ENCODE results near the gene KIT.
"Not testable (repeated sequence)": the region's sequence is repeated elsewhere in the genome, so short reads cannot be mapped to it uniquely, and the experiment has no call there.

Gene KIT

DNA sequence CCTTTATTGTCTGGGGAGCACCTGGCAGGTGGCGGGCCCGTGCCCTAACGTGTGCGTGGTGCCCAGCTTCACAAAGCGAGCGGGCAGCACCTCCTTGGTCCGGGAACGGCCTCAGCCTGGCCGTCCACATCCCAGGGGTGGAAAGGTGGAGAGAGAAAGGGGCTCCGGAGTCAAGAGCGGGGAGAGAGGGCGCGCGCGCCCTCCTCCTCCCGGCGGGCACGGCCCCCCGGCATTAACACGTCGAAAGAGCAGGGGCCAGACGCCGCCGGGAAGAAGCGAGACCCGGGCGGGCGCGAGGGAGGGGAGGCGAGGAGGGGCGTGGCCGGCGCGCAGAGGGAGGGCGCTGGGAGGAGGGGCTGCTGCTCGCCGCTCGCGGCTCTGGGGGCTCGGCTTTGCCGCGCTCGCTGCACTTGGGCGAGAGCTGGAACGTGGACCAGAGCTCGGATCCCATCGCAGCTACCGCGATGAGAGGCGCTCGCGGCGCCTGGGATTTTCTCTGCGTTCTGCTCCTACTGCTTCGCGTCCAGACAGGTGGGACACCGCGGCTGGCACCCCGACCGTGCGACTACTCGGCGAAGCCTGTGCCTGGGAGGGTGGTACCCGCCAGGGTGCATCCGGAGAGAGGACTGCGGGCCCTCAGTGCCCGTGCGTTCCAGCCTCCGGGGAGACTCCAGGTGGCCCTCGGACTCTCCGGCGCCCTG is at the start of gene KIT:
TSS of gene KIT (plus strand) at position 407 of the 701 bp plus-strand sequence. CDS start at position 465, 58 bp downstream.
- no peak for DNase-seq (ENCODE audit: low read depth)

GRCh38 chr4:54609310-54609709 is 48.4 kb upstream of the KIT start:
- DNase-seq (ENCODE audit: low read depth): no peak

GRCh38 chr4:54614149-54614548 is 43.6 kb upstream of the KIT start:
- no peak for DNase-seq (ENCODE audit: low read depth)

GRCh38 chr4:54620773-54621172 is 37.0 kb upstream of the KIT start:
- no peak for DNase-seq (ENCODE audit: low read depth)

DNA sequence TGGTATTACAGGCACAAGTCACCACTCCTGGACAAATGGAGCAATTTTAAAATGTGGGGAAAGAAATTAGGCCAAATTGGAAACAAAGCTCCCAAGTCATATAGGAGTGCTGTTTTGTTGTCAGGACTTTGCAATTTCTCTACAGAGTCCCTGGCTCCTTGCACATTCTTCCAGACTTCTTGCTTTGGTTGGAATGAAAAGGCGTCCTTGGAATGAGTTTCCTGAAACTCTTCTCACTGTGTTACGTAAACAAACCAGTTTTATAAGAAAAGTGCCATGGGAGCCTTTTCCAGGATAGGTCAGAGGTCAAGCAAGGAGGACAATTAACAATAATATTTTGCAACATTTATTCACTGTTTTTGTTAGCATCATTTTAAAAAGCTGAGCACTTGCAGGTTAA is 32.4 kb upstream of the KIT start:
- no peak for DNase-seq (ENCODE audit: low read depth)

GRCh38 chr4:54626113-54626512 is 31.6 kb upstream of the KIT start:
- DNase-seq (ENCODE audit: low read depth): no peak

DNA sequence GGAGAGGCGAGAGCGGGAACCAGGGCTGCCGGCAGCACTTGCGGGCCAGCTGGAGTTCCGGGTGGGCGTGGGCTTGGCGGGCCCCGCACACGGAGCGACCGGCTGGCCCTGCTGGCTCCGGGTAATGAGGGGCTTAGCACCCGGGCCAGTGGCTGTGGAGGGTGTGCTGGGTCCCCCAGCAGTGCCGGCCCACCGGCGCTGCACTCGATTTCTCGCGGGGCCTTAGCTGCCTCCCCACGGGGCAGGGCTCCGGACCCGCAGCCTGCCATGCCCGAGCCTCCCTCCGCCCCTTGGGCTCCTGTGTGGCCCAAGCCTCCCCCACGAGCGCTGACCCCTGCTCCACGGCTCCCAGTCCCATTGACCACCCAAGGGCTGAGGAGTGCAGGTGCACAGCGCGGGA is 25.2 kb upstream of the KIT start:
- no peak for DNase-seq (ENCODE audit: low read depth)

GRCh38 chr4:54633102-54633740 is 24.5 kb upstream of the KIT start:
- not testable (repeated sequence) for DNase-seq (ENCODE audit: low read depth)

DNA sequence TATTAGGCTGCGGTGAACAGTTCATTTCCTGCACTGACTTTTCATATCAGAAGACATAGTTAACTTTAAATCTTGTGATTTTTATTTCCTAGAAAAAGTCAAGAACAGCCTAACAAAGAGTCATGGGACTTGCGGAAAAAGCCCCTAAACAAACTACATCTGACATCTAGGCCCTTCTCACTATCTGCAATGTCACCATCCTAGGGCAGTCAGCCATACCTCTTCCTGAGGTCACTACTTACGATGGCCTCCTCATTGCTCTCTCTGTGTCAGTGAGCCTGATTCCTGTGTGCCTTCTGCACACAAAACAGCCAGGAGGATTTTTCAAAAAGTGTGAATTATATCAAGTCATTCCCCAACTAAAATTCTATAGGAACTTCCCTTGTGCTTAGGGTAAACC is 22.4 kb upstream of the KIT start:
- DNase-seq (ENCODE audit: low read depth): no peak

DNA sequence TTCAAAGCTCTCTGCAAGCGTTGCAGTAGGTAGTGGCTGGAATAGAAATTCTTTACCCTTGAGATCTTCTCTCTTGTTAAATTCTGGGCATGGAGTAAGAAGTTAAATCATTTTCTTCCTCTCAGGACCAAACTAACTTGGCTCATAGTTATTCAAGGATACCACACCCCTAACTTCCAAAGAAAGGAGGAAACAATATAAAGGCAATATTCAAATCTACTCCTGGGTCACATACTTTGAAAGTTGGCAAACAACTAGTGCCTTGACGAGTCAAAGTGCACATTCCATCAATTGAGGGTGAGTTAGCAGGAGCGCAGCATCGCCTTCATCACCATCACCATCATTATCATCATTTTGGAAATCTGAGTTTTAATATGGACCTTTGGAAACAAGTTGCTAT is 20.4 kb upstream of the KIT start:
- no peak for DNase-seq (ENCODE audit: low read depth)

GRCh38 chr4:54641101-54641500 is 16.7 kb upstream of the KIT start:
- DNase-seq (ENCODE audit: low read depth): not testable (repeated sequence)

GRCh38 chr4:54643172-54643571 is 14.6 kb upstream of the KIT start:
- DNase-seq (ENCODE audit: low read depth): no peak

GRCh38 chr4:54643958-54644751 is 13.6 kb upstream of the KIT start:
- no peak for DNase-seq (ENCODE audit: low read depth)

DNA sequence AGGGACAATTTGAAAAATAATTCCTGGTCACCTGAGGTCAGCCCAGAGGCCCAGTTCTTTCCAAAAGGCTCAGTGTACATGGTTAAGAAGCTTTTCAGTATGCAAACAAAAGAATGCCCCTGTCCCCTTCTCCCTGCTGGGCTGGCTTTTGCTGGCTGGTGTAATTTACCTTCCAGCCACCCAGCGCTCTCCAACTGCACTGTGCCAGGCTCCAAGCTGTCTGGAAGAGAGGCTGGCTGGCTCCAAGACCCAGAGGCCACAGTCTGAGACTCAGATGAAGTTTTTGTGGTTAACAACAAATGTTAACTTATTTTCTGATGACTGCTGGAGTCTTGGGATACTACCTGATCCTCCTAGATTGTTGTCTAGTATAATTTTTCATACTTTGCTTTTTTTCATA is 11.9 kb upstream of the KIT start:
- DNase-seq (ENCODE audit: low read depth): no peak

DNA sequence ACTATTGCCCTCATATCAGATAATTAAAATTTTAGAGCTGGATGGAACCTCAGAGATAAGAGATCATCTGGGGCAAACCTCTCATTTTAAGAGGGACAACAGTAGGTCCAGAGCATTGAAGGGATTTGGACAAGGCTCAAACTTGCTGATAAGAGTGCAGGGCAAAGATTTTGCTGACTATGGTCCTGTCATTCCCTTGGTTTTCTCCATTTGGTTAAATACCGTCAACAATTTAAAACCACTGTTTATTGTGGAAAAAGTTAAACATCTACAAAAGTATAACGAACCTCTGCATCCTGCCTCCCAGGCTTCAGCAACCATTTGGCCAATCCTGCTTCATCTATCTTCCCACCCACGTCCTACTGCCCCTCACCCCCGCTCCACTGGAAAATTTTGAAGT is 10.7 kb upstream of the KIT start:
- DNase-seq (ENCODE audit: low read depth): no peak

DNA sequence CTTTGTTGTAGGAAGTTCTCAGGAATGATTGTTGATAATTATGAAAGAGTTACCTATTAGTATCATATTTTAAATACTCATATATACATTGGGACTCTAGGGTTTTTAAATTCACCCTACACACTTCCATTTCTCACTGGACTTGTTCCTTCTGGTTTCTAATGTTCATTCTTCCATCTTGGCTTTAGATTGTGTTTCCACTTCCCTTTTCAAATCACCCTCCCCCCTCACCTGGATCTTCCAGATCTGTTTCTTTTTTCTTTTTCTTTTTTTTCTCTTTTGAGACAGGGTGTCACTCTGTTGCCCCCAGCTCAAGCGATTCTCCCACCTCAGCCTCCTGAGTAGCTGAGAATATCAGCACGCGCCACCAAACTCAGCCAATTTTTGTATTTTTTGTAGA is 6.7 kb upstream of the KIT start:
- DNase-seq (ENCODE audit: low read depth): no peak

DNA sequence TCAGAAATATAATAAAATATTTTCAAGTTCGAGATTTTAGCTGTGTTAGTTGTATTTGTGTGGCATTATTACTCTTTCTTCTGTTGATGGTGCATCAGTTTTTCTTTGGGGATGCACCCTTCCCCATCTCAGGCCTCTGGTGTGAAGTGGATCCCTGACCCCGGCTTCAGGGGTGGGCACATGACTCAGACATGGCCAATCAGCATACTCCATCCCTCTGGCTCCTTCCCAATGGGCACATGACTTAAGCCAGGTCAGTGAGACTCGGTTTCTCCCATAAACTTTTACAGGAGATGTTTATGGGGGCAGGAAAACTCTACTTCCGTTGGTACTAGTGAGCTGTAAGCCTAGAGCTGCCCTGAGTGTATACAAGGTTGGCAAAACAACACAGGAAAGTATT is 3.0 kb upstream of the KIT start:
- no peak for DNase-seq (ENCODE audit: low read depth)

DNA sequence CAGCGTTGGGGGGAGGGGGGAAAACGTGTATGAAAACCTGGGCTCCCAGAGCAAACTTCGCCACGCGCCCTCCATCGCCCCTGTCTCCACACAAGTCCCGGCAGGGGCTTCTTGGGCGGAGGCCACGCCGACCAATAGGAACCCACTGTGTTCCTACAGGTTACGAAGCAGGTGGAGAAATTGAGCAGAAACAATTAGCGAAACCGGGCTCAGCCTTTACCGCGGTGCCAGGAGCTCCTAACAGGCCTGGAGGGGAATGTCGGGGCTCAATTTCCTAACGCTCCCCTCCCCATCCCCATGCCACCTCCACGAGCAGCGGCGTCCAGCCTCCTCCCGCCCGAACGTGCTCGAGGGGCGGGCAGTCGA is 589 bp upstream of the KIT start:
- DNase-seq (ENCODE audit: low read depth): no peak

DNA sequence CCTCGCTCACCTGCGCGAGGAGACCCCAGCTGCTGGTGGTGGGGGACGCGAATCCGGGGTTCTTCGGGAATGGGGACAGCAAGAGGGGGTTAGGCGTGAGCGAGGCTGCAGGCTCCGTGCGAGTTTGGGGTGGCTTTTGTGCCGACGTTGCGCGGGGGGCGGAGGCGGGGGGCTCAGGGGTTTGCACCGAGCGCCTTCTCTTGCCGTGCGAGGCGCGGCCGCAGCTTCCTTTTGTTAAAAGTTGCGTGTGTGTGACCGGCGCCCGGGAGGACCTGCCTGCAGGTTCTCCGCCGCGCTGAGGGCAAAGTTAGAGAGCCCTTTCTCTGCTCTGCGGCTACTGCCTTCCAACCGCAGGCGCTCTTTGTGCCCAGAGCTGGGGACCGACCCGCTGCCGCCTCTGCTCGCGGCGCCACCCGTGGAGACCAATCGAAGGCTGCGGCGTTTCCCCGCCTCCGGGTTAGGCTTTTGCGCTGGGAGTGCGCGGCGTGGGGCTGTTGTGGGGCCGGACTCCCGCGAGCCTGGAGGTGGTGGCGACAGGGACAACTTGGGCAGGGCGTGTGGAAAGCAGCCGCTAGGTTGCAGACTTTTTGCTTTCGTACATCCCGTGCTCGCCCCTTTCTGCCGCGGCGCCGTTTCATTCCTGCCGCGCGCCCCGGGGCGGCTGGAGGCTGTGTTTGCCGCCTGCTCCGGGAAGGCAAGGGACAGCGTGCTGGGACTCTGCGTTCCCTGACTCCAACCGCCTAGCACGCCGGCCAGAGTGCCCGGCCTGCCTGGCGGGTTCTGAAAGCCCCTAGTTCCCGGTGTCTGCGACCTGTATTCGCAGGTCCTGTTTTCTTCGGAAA is 716 bp downstream of the KIT start:
- peak; percentile 22 for DNase-seq (ENCODE audit: low read depth)

DNA sequence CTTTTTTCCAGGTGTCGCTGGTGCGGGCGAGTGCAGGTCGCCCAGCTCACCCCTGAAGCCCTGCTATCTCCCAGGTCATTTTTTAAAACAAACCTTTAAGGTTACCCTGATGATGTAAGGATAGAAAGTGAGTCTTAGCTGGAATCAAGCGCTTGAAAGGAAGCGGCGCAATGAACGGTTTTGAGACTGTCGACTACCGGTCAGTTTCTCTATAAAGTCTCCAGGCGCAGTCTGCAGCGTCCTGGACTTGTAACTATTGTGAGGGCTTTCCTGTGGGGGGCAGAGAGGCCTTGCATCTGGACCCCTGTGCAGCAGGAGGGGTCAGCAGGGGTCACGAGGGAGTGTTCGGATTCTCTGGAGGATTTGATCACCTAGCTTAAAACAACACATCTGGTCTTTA is 1.6 kb downstream of the KIT start:
- DNase-seq (ENCODE audit: low read depth): no peak

DNA sequence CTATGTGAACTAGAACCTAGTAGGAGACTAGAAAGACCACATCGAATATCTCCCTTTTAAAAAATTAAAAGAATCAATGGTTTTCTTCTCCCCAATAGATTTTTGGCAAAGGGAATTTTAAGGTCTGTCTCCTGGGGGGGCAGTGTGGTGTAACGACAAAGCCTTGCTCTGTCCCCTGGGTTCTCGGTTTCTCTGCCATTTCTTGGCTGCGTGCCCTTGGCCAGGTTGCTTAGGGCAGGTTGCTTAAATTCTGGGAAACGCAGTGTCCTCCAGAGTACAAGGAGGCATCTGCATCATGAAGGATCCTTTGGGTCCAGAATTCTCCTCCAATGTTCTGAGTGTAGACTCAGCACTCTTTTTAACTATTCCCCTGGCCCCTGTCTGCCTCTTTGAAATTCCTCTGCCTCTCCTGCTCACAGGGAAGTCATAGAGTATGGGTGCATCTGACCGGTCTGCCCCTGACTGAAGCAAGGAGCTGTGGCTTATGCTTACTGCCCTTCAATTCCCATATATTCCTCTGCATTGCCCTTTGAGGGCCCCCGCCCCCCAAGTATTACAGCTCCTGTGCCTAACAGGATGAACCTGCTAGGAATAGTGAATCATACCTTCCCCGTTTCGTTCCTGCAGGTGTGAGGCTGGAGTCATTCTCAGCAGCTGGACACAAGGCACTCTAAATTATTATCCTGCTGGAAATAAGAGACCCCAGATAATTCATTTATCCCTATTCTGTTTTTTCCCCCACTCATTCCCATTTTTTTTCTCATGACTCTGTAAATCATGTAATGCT is 2.2 kb downstream of the KIT start:
- no peak for DNase-seq (ENCODE audit: low read depth)

DNA sequence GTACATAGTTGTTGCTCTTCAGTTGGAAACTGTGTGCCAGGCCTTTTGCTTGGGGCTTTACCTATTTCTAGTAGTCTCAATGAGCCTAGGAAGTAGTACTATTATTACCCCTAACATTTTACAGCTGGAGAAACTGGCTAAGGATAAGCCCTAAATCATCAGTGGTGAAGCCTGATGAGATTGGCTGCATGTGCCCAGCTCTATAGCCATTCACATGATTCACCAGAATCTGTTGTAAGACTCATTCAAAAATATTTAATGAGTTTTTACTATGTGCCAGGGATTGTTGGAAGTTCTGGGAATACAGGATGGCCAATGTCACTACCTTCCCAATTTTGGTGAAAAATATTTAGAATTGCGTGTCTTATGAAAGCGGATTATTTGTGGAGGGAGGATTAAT is 2.8 kb downstream of the KIT start:
- DNase-seq (ENCODE audit: low read depth): no peak

Measured in activated gamma-delta T cell treated with anti-CD3 and anti-CD28 coated beads, Interleukin-2, amount 50 U/mL, for 16 hours (primary cell).